Chondrocyte (in vitro differentiated cells): Measurements from ENCODE around the gene ZC3HAV1. TPM values are rescaled to one million over a fixed set of nuclear protein-coding genes. Genes with fewer than 3 reads are reported as not detected.

Experiments
- DNase-seq: peaks from one replicate; pipeline ENCODE4 v3.0.0; 2021; ENCODE audit warnings: mixed read lengths, low spot score
- H3K27ac Mint-ChIP-seq: one replicate; pipeline ENCODE4 v1.8.0; 2021; ENCODE audit warnings: mild to moderate bottlenecking, moderate library complexity, mixed read lengths; ENCODE audit not compliant: unreplicated experiment
- H3K27me3 Mint-ChIP-seq: 2 replicates; pipeline ENCODE4 v1.8.0; 2021; ENCODE audit warnings: low read depth, mixed read lengths
- H3K36me3 Mint-ChIP-seq: 2 replicates; pipeline ENCODE4 v1.8.0; 2021; ENCODE audit warnings: low read depth, mixed read lengths
- H3K4me1 Mint-ChIP-seq: 2 replicates; pipeline ENCODE4 v1.8.0; 2021; ENCODE audit warnings: low read depth, mild to moderate bottlenecking, mixed read lengths
- H3K4me3 Mint-ChIP-seq: one replicate; pipeline ENCODE4 v1.8.0; 2021; ENCODE audit warnings: mild to moderate bottlenecking, moderate library complexity, mixed read lengths; ENCODE audit not compliant: unreplicated experiment
- H3K9me3 Mint-ChIP-seq: 2 replicates; pipeline ENCODE4 v1.8.0; 2021; ENCODE audit warnings: low read depth, mixed read lengths
- CTCF ChIP-seq: fragments of 200-600 bp; sonication (generic); IDR thresholded peaks from 2 replicates; pipeline ENCODE4 v1.5.0; 2021; ENCODE audit warnings: antibody characterized with exemption, mild to moderate bottlenecking, moderate library complexity
- total RNA-seq: library from RNA; stranded (reverse); gene quantifications from 3 replicates; pipeline ENCODE4 v1.2.1, GENCODE V29; 2021

ZC3HAV1 gene
- total RNA-seq, 1 donor from 2014 or later, result 34.1 TPM

GRCh38 chr7:139086454-139086853 lies 23.1 kb downstream of the ZC3HAV1 start:
- TF ChIP-seq CTCF, result no peak
- Mint-ChIP-seq H3K4me1 (peaks cover 4% of the 10 kb centered on the region), H3K27ac (no peak overlapping the region), H3K9me3 (peaks cover 3% of the 10 kb centered on the region), H3K4me3 (no peak overlapping the region), H3K27me3 (no peaks in the 10 kb centered on the region), H3K36me3 (peaks cover 39% of the 10 kb centered on the region)
- DNase-seq, result no peak

- H3K36me3 Mint-ChIP-seq, result peaks cover 52% of the 10 kb centered on the region
- no peak for TF ChIP-seq CTCF
- H3K9me3 Mint-ChIP-seq, result peaks cover 3% of the 10 kb centered on the region
- no peak overlapping the region for H3K27ac Mint-ChIP-seq
- H3K27me3 Mint-ChIP-seq, result no peaks in the 10 kb centered on the region
- H3K4me1 Mint-ChIP-seq, result no peaks in the 10 kb centered on the region
- DNase-seq, result no peak
- no peak overlapping the region for H3K4me3 Mint-ChIP-seq
Observed at GRCh38 chr7:139084709-139085108, 24.8 kb downstream of the ZC3HAV1 start.

GRCh38 chr7:139081584-139081983 lies 27.9 kb downstream of the ZC3HAV1 start:
- Mint-ChIP-seq H3K27me3 (no peaks in the 10 kb centered on the region), H3K4me3 (no peak overlapping the region), H3K27ac (no peak overlapping the region), H3K4me1 (no peaks in the 10 kb centered on the region), H3K9me3 (no peaks in the 10 kb centered on the region), H3K36me3 (peaks cover 42% of the 10 kb centered on the region)
- DNase-seq, result no peak
- no peak for TF ChIP-seq CTCF

- peaks cover 41% of the 10 kb centered on the region for H3K36me3 Mint-ChIP-seq
Observed at GRCh38 chr7:139080905-139081304, 28.6 kb downstream of the ZC3HAV1 start.

GRCh38 chr7:139079861-139080260 lies 29.7 kb downstream of the ZC3HAV1 start:
- H3K4me3 Mint-ChIP-seq, result no peak overlapping the region
- H3K27ac Mint-ChIP-seq, result no peak overlapping the region
- H3K36me3 Mint-ChIP-seq, result peaks cover 36% of the 10 kb centered on the region

More at GRCh38 chr7:139080905-139081304, 28.6 kb downstream of the ZC3HAV1 start:
- TF ChIP-seq CTCF, result no peak
- DNase-seq, result no peak
- Mint-ChIP-seq H3K27ac (no peak overlapping the region), H3K4me1 (no peaks in the 10 kb centered on the region), H3K9me3 (no peaks in the 10 kb centered on the region), H3K4me3 (no peak overlapping the region), H3K27me3 (no peaks in the 10 kb centered on the region)

More at GRCh38 chr7:139079861-139080260, 29.7 kb downstream of the ZC3HAV1 start:
- no peak for TF ChIP-seq CTCF
- no peak for DNase-seq
- Mint-ChIP-seq H3K27me3 (no peaks in the 10 kb centered on the region), H3K9me3 (no peaks in the 10 kb centered on the region), H3K4me1 (peaks cover 6% of the 10 kb centered on the region)
